PFSK-1 (cell line): Measurements from ENCODE around the gene CORO2A.

Source experiments
- TAF1 ChIP-seq: IDR thresholded peaks from 2 replicates; pipeline ENCODE4 v1.6.1; 2012; ENCODE audit warnings: low read length, control low read depth, borderline replicate concordance; ENCODE audit not compliant: insufficient read depth
- TF ChIP-seq, protein P1 (sequence below), 2 experiments: IDR thresholded peaks; 2 replicates each; pipeline versions ENCODE4 v1.6.1 to v1.8.0; 2011 to 2012; ENCODE audit warnings: low read depth in 2 of 2, low read length in 2 of 2, control low read depth in 1 of 2, inconsistent platforms in 1 of 2, mild to moderate bottlenecking in 1 of 2, moderate library complexity in 1 of 2; ENCODE audit not compliant: insufficient read depth in 1 of 2

GRCh38 chr9:98206754-98207153, 14.3 kb upstream of the CORO2A start:
- TF ChIP-seq, protein P1, sequence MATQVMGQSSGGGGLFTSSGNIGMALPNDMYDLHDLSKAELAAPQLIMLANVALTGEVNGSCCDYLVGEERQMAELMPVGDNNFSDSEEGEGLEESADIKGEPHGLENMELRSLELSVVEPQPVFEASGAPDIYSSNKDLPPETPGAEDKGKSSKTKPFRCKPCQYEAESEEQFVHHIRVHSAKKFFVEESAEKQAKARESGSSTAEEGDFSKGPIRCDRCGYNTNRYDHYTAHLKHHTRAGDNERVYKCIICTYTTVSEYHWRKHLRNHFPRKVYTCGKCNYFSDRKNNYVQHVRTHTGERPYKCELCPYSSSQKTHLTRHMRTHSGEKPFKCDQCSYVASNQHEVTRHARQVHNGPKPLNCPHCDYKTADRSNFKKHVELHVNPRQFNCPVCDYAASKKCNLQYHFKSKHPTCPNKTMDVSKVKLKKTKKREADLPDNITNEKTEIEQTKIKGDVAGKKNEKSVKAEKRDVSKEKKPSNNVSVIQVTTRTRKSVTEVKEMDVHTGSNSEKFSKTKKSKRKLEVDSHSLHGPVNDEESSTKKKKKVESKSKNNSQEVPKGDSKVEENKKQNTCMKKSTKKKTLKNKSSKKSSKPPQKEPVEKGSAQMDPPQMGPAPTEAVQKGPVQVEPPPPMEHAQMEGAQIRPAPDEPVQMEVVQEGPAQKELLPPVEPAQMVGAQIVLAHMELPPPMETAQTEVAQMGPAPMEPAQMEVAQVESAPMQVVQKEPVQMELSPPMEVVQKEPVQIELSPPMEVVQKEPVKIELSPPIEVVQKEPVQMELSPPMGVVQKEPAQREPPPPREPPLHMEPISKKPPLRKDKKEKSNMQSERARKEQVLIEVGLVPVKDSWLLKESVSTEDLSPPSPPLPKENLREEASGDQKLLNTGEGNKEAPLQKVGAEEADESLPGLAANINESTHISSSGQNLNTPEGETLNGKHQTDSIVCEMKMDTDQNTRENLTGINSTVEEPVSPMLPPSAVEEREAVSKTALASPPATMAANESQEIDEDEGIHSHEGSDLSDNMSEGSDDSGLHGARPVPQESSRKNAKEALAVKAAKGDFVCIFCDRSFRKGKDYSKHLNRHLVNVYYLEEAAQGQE (IDR thresholded peaks at IDR 0.05; ENCODE audit: insufficient read depth in 1 of 2, low read depth in 2 of 2, low read length in 2 of 2) = no peak
- TF ChIP-seq TAF1 = no peak
